OCI-LY3 (cell line): ENCODE results near the gene AMBRA1.

ENCODE experiments used
- EZH2phosphoT487 ChIP-seq: fragments of 200-600 bp; shearing (Covaris generic); IDR thresholded peaks from 2 replicates; pipeline ENCODE4 v1.6.1; 2018; ENCODE audit warnings: antibody characterized with exemption, mixed run types, low read depth
- TF ChIP-seq, protein P1 (sequence below): fragments of 200-600, 300-600 bp; sonication (generic); IDR thresholded peaks from 2 replicates; pipeline ENCODE4 v1.5.1; 2014; ENCODE audit warnings: antibody characterized with exemption, low read length, low read depth

DNA sequence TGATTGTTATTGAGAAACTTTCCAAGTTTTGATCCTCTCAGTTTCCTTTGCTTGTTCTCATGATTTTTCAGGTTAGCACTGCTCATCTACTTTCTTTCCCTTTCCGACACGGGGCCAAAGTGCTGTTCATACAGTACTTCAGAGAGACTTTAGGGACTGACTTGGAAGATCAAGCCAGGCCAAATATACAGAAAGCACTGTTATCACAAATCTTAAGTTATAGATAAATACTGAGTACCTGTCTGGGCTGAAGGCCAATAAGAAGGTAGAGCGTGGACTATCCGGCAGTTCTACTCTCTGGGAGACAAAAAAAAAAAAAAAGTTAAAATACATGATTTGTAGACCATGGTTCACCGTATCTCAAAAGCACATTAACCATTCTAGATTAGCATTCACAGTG is 46.2 kb downstream of the AMBRA1 start:
- TF ChIP-seq, protein P1, sequence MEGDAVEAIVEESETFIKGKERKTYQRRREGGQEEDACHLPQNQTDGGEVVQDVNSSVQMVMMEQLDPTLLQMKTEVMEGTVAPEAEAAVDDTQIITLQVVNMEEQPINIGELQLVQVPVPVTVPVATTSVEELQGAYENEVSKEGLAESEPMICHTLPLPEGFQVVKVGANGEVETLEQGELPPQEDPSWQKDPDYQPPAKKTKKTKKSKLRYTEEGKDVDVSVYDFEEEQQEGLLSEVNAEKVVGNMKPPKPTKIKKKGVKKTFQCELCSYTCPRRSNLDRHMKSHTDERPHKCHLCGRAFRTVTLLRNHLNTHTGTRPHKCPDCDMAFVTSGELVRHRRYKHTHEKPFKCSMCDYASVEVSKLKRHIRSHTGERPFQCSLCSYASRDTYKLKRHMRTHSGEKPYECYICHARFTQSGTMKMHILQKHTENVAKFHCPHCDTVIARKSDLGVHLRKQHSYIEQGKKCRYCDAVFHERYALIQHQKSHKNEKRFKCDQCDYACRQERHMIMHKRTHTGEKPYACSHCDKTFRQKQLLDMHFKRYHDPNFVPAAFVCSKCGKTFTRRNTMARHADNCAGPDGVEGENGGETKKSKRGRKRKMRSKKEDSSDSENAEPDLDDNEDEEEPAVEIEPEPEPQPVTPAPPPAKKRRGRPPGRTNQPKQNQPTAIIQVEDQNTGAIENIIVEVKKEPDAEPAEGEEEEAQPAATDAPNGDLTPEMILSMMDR = no peak
- TF ChIP-seq EZH2phosphoT487 = no peak
